GM11168 (cell line): ENCODE measurements around the gene TRAPPC10.
"Not testable (repeated sequence)": the region's sequence is repeated elsewhere in the genome, so short reads cannot be mapped to it uniquely, and the experiment has no call there.

ENCODE experiments used
- in situ Hi-C: fragments of 300-500 bp; cut with MboI; formaldehyde crosslinking; loops from one replicate; pipeline ENCODE4 v1.12.0; 2022; ENCODE audit warnings: low sequenced_read_pairs; ENCODE audit not compliant: unreplicated experiment

Gene TRAPPC10

DNA sequence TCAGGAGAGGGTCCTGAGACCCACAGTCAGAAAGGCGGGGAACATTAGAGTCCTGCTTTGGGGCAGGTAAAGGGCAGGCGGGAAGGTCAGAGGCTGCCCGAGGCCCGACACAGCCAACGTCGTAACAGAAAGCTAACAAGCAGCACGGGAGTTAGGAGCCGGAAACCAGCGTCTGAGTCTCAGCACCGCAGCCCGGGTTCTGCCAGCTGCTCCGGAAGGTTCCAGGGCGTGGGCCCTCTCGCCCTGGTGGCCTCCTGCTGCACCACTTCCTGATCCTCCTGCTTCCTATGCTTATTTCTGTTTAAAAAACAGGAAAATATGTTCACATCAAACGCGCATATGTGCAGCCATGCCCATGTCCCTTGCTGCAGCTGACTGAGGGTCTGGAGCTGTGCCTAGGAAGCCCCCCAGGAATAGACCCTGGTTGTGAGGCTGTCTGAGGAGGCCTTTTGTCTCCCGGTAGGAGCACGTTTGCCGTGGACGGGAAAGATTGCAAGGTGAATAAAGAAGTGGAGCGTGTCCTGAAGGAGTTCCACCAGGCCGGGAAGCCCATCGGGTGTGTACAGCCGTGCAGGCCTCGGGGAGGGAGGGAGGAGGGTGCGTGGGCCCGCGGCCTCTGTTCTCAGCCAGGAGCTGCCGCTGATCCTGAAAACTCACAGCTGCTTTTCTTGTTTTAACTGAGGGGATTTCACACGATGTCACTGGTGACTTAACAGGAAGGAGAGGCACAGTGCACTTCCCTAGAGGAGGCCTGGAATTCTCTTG is 127.9 kb downstream of the TRAPPC10 start:
- in situ Hi-C loops: loop anchor here (25.0 kb wide), 1 partner anchor 147 kb away; the partner anchor contains the start of gene AIRE

DNA sequence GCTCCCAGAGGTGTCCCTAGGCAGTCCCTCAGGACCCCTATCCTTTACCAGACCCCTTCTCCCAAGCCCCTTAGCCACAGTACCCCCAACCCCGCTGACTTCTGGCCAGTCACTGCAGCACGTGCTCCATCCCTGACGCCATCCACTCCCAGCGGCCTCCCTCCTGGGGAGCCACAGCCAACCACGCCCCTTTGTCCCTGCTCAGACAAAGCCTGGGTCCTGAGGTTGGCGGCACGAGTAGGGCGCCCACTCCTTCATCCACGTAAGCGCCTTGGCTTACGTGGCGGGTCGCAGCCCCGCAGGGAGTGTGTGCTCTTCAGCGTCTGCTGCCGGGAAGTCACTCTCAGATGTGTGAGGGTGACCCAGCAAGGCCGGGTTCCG is 128.4 kb downstream of the TRAPPC10 start:
- in situ Hi-C loops: loop anchor here (25.0 kb wide), 1 partner anchor 147 kb away; the partner anchor contains the start of gene AIRE

- in situ Hi-C loops: loop anchor here (25.0 kb wide), 1 partner anchor 145 kb away; the partner anchor contains the start of gene AIRE
Observed at GRCh38 chr21:44142470-44142869, 130.4 kb downstream of the TRAPPC10 start.

DNA sequence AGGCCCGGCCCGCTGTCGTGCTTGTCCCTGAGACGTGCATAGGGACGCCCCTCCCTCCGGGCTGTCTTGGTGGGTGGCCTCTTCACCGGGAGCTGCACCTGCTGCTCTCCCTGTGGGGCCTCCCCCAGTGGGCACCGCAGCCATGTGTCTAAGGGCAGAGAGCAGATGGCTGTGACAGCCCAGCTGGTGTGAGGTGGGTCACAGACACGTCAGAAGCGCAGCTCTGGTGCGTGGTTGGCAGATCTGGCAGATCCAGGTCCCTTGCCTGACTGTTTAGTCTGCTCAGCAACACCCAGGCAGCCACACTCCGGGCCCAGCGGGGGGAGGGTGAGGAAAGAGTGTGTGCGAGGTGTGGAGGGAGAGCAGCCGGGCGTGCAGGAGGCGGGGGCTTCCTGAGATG is 131.3 kb downstream of the TRAPPC10 start:
- in situ Hi-C loops: loop anchor here (25.0 kb wide), 1 partner anchor 144 kb away; the partner anchor contains the start of gene AIRE

- in situ Hi-C loops: loop anchor here (25.0 kb wide), 1 partner anchor 143 kb away; the partner anchor contains the start of gene AIRE
Observed at GRCh38 chr21:44143996-44144395, 131.9 kb downstream of the TRAPPC10 start.

DNA sequence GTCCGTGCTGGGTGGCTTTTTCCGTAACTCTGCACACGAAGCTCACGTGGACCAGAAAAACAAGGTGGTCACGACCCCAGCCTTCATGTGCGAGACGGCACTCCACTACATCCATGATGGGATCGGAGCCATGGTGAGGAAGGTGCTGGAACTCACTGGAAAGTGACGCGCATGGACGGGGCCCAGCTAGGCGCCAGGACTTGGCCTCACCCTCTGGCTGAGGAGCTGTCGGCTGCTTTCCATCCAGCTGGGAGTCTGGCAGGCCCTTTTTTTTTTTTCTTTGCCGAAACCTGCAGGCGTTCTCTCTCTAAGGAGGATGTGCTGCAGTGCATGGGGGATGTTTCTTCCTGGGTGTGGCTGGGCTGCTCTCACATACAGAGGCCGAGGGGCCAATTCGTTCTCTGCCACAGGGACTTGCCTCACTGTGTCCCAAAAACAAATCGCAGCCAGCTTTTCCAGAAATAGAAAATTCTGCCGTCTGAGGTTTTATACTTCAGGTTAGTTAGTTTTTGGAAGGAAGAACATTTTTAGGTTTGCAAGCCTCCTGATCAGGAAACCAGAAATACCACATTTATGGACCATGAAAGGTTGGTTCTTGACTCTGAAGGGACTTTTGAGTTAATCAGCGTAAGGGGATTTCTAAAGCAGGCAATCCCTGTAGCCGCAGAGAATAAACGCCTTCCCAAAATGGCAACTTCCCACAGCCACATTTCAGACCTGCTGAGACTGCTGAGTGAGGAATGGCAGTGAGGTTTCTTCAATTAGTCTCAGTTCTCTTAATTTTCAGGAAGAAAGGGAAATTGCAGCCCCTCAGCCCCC is 132.9 kb downstream of the TRAPPC10 start:
- in situ Hi-C loops: loop anchor here (25.0 kb wide), 1 partner anchor 142 kb away; the partner anchor contains the start of gene AIRE

DNA sequence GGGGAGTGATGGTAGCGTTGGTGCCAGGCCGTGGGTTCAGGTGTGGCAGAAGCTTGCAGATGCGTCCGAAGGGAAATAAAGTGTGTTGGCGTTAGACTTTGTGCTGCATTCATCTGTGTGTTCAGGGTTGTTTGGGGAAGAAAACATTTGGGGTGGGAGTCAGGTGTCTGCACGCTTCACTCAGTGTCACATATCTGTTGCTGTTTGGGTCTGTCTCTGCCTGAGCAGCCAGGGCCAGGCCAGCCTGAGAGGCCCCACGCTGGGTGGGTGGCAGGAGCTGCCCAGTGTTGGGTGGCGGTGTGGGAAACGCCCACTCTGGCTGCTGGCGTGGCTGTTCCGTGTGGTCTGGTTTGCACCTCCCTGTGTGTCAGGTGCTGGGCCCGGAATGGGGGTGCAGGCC is 133.5 kb downstream of the TRAPPC10 start:
- in situ Hi-C loops: loop anchor here (25.0 kb wide), 1 partner anchor 142 kb away; the partner anchor contains the start of gene AIRE

DNA sequence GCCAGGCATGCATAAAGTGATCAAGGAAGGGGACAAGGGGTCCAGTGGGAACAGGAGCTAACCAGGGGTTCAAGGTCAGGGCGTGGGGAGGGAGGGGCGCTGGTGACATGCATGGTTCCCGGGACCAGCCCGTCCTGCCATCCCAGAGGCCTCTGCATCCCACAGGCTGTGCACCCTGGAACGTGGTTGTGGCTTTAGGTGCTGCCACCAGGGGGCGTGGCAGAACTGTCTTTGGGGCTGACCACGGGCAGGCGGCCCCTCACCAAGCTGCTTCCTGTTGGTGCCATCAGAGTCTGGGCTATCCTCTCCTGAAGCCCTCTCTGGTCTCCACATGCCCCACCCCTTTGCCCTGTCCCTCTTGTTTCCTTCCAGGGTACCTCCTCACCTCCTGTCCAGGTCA is 135.0 kb downstream of the TRAPPC10 start:
- in situ Hi-C loops: loop anchor here (25.0 kb wide), 1 partner anchor 140 kb away; the partner anchor contains the start of gene AIRE

- in situ Hi-C loops: not testable (repeated sequence)
Observed at GRCh38 chr21:44150255-44150654, 138.1 kb downstream of the TRAPPC10 start.

- in situ Hi-C loops: not testable (repeated sequence)
Observed at GRCh38 chr21:44153214-44153888, 141.2 kb downstream of the TRAPPC10 start.

- in situ Hi-C loops: not testable (repeated sequence)
Observed at GRCh38 chr21:44153889-44154228, 141.8 kb downstream of the TRAPPC10 start.

DNA sequence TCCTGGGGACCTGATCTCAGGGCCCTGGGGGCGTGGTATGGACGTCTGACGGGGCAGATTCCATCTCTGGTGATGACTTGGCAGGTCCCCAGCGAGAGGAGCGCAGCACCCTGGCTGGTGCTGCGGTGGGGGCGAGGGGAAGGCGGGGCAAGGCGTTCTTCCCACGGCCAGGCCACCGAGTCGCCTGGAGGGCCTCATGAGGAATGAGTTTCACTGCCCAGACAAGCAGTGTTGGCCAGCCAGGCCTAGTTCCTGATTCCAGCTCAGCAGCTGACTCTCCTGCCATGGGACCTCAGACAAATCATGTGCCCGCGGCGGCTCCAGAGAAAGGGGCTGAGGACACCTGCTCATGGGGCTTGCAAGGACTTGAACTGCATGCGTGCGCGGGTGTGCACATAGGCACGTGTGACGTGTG is 142.7 kb downstream of the TRAPPC10 start:
- in situ Hi-C loops: not testable (repeated sequence)

GRCh38 chr21:44155231-44155993 is 143.3 kb downstream of the TRAPPC10 start:
- in situ Hi-C loops: not testable (repeated sequence)

DNA sequence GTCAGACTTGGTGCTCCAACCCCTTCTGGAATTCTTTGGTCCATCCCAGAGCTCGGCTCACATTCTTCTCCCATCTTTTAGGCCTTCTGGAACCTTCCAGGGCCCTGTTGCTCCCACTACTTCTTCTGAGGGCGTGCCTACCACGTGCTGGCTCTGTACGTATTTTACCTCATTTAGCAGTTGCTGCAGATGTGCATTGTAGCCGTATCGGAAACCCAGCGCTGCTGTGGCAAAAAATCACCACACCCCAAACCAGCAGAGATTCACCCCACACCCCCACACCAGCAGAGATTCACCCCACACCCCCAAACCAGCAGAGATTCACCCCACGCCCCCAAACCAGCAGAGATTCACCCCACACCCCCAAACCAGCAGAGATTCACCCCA is 143.9 kb downstream of the TRAPPC10 start:
- in situ Hi-C loops: not testable (repeated sequence)
